GM03348 (cell line): ENCODE measurements around the gene DEDD2.

Experiments used
- DNase-seq: peaks from one replicate; pipeline ENCODE4 v3.0.0; 2012; ENCODE audit warnings: low spot score

DEDD2 gene

DNA sequence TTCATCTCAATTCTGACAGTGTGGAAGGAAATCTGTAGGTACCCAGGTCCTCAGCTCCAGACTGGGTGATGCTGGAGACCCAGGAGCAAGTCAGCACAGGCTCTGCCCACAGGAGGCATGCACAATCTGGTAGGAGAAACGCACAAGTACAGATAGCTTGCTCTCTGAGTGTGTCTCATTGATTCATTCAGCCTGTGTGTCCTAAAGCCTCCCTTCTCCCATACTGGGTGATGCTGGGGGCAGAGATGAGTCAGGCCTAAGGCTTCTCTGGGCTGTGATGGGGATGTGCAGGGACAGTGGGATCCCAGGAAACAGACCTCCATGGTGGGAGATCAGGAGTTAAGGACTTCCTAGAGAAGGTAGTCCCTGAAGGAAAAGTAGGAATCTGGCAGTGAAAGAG lies 9.4 kb upstream of the DEDD2 start:
- no peak for DNase-seq

DNA sequence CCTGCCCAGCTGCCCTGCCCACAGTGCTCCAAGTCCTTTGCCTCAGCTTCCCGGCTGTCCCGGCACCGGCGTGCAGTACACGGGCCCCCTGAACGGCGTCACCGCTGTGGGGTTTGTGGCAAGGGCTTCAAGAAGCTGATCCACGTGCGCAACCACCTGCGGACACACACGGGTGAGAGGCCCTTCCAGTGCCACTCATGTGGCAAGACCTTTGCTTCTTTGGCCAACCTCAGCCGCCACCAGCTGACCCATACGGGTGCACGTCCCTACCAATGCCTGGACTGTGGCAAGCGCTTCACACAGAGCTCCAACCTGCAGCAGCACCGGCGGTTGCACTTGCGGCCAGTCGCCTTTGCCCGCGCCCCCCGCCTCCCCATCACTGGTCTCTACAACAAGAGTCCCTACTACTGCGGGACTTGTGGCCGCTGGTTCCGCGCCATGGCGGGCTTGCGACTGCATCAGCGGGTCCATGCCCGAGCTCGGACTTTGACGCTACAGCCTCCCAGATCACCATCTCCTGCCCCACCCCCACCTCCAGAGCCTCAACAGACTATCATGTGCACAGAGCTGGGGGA lies 8.3 kb upstream of the DEDD2 start:
- DNase-seq: no peak

DNA sequence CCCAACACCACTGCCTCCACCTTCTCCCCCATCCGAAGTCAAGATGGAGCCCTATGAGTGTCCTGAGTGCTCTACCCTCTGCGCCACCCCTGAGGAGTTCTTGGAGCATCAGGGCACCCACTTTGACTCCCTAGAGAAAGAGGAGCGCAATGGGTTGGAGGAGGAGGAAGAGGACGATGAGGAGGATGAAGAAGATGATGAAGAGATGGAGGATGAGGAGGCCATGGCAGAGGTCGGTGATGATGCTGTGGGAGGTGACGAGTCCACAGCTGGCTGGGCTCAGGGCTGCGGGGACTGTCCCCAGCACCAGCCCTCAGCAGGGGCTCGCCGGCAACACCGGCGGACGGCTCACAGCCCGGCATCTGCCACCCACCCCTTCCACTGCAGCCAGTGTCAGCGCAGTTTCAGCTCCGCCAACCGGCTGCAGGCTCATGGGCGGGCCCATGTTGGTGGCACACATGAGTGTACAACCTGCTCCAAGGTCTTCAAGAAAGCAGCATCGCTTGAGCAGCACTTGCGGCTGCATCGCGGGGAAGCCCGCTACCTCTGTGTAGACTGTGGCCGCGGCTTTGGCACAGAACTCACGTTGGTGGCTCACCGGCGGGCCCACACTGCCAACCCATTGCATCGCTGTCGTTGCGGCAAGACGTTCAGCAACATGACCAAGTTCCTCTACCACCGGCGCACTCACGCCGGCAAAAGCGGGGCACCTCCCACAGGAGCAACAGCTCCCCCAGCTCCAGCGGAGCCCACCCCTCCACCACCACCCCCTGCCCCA lies 7.7 kb upstream of the DEDD2 start:
- DNase-seq: no peak

DNA sequence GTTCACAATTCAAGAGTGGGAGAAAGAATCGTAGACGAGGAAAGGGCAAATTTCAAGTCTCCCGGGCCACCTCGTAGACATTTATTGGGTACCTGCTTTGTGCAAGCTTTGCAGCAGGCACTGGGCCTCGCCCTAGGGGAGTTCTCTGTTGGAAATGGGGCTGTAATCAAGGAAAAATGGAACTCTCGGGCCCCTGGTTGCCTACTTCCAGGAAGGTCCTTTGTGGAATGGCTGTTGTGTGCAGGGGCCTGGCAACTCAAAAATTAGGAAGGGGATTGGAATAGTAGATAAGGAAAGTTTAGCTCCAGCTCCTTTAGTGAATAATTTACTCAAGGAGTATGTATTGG lies 3.2 kb upstream of the DEDD2 start:
- no peak for DNase-seq

DNA sequence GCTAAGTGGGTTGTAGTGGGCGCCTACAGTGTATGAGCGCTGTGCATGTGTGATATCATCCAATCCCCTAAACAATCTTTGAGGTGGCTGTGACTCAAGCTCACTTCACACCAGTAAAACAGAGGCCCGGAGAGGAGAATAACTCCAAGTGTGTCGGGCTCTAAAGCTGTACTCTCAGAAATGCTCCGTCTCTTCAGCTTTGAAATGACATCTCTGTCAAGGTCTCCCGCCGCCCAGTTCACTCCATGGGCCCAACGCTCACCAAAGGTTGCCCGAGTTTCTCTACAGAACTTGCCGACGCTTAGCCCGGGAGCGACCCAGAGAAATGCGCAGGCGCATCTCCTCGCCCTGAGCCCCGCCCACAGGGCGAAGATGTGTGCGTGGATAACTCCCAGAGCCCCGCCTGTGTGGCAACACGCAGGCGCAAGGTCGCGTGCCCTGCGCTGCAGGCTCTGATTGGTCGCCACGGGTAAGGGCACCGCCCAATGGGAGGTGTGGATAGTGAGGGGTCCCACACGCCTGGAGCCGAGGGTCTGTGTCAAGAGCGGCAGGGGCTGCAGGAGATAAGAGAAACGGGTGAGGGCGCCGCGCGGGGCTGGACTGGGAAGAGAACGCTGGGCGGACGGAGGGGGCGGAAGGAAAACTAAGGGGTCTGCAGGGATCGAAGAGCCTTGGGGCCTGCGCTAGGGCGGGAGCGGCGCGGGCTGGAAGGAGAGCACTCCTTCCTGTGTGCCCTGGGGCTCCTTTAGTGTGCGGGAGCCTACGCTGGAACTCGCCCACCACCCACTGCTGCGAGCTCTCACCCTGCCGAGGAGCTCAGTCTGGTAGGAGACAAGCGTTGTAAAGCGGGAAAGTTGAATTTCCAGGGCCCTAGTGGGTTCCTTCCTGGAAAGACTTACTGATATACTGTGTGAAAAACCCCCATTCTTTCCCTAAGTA lies 2.6 kb upstream of the DEDD2 start, which contains the start of gene ZNF526:
Gene ZNF526 (plus strand): TSS at position 501 of the 939 bp plus-strand sequence. CDS start 4,092 bp downstream, outside the sequence.
- peak; percentile 100 for DNase-seq

DNA sequence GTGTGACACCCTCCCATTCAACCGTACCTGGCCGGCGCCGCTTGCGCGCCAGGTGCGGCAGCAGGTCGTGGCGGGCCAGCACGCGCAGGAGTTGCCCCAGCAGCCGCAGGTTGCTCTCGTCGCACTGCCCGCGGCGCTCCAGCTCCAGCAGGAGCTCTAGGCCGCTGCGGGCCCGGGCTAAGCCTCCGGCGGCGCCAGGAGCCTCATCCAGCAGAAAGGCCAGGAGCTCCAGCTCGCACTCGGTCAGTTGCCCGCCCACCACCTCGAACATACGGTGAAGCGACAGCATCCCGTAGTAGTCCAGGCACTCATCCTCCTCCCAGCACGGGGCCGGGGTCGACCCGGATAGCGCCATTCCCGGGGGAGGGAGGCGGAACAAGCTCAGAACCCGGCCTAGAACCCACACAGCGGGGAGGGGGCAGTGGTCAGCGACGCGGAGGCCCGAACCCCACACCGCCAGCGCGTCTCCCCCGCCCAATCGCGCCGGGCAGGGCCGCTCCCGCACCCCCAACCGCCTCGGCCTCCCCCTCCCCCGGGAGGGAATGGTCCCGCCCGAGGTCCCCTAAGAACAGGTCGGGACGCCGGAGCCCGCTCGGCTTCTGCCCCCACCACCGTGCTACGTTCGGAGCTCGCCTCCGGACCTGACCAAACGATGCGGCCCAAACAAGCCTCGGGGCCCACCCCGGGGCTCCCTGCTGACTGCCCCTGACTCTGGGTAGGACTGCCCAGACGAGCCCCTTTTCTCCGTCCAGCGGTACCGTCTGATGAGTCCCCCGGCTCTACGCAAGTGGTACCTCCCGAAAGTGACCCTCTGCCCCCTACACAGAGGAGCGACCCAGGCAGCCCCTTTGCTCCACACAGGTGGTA lies 591 bp downstream of the DEDD2 start:
- peak; percentile 78 for DNase-seq

DNA sequence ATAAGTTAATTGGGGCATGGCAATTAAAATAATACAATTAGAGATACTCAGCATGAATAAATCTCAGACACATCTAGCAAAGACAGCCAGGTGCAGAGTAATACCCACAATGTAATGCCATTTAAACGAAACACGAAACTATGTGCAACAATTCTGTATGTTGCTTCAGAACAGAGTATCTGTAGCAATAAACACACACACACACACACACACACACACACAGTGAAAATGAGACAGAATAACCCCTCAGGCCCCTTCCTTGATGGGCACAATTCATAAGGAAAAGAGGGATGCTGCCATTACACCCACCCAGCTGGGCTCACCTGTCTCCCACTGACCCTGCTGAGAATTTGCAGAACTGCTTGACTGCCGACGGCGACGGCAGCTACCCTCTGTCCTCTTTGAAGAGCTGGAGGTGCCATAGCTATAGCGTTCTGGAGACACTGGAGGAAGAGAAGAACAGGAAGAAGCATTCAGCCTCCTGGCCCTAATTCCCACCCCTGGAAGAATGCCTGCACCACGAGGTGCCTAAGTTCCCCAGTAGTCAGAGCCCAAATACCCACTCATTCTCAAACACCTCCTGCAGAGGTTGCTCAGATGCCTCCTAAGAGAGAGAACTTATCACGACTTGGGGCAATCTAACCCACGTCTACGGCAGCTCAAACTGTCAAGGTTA lies 2.5 kb downstream of the DEDD2 start:
- DNase-seq: no peak

DNA sequence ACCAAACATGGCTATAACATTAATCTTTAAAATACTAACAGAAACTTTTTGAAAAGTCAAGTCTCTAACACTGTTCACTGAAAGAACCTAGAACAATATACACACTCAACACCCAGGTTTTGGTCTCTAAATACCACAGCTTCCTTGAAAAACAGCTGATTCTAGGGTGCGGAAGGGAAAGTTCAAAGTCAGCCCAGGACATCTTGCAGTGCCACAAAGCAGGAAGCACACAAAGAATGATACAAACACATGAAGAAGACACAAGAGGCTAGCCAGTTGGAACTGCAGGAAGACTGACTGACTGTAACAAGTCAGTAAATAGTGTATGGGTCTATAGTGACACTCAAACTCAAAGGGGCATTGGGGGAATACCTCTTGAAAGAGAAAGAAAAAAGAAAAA lies 4.6 kb downstream of the DEDD2 start:
- no peak for DNase-seq

DNA sequence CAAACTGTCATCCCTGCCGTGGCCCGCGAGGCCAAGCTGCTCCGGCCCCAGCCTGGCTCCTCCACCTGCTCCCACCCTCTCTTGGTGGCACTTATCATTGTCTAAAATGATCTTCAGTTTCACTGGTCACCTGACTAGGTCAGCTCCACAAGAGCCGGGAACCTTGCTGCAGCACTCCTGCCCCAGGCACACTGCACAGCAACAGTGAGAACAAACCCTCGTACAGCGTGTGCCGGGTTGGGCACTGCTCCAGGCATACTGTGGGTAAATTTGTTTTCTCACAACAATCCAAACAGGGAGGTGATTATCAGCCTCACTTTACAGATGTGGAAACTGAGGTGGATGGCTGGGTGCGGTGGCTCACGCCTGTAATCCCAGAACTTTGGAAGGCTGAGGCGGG lies 8.9 kb downstream of the DEDD2 start:
- DNase-seq: no peak

DNA sequence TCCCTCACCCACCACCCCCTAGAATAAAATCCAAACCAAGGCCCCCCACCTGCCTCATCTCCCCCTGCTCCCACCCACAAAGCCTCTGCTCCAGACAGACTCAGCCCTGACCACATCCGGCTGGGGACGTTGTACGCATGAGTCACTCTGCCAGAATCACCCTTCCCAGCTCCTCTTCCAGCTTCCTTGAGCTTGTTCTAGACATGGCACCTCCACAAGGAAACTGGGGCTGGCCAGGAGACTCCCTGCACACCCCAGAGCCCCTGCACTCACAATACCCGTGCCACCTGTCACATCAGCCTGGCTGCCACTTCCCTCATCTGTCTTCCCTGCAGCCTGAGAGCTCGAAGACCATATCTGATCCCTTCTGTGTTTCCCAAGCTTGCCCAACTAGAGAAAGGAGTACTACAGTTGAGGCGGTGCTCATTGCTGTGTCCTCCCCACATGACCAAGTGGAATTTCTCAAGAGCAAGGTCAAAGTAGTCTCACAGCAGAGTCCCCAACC lies 9.7 kb downstream of the DEDD2 start:
- DNase-seq: peak; percentile 87

DNA sequence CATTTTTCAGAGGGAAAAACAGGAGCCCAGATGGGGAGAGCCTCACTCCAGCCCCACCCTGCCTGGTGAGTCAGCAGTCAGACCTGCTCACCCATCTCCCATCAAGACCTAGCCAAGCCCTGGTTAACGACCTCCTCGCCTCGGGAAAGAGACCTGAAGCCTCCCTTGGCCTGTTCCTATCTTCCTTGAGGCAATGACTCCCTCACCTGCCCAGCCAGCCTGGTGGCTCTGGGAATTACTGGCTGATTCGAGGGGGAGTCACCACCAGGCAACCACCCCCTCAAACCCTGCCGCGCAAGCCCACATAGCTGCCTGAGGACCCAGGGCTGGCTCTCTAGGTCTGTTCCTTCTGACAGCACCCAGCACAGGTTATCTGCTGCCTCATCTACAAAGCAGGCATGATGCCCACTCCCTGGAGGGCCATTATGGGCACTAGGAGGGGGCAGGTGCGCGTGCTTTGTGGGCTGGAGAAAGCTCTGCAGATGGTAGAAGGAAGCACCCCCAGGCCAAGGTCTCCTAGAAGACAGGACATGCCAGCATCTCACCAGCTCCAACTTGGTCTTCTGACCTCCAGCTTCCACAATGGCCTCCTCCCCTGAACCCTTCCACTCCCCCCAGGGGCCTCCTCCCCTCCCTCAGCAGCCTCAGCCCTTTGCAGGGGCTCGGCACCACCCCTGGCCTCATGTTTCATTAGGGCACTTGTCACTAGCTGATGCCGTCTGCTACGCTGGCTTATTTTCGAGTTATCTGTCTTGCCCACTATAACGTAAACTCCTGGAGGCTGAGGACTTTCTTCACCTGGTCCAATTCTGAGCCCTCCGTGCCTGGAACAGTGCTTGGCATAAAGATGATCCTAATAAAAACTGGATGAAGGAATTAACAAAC lies 10.4 kb downstream of the DEDD2 start:
- peak; percentile 83 for DNase-seq

DNA sequence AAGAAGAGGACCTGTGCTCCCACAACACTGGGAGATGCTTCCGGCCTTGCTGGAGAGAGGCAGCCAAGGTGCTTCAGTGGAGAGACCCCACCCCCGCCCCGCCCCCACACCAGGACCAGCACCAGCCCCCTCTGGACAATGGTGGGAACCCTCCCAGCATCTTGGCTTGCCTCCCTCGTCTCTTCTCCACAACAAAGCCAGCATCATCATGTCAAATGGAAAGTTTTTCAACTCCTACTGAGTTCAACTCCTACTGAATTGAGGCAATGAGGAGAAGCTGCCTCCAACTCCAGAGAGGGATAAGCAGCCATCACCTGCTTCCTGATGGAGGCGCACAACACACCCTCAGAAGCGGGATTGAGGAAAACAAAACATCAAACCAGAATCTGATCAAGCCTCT lies 12.8 kb downstream of the DEDD2 start:
- DNase-seq: no peak

DNA sequence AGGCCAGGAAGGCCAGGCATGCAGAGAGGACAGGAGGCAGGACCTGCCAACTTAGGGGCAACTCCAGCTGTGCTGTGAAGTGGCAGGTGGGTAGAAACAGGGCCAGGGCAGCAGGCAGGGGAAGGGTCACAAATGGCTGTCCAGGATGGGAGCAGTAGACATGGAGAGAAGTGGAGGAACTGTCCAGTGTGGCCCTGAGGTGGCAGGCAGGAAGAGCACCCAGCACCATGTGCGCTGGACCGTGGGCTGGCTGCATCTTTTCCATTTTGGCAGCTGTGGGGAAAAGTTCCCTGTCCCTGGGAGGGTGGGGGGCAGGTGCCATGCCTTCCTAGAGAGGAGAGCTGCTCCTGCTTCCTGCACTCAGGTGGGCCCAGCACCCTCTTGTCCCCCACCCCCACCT lies 13.8 kb downstream of the DEDD2 start:
- DNase-seq: no peak

DNA sequence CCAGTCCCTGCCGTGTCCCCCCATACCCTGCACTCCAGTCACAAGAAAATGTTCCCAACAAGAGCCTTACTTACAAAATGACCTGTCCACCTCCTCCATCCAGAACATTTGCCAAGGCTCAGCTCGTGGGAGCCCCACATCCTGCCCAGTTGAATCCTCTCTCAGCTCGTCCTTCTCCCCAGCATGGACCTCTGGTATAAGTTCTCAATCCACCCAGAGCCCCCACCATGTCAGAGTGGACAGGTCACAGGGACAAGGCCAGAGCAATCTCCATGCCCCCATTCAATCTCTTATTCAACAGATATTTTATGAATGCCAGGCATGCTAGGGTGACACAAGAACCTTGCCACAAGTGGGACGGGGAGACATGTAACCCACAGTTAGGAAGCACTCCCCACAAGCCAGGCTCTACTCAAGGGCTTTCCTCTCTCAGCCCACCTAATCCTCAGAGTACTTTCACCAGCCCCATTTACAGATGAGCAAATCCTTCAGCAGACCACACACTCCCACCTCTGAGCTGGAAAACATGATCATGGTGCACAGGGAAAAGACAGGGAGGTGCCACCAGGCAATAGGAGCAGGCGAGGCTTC lies 15.1 kb downstream of the DEDD2 start:
- DNase-seq: no peak

DNA sequence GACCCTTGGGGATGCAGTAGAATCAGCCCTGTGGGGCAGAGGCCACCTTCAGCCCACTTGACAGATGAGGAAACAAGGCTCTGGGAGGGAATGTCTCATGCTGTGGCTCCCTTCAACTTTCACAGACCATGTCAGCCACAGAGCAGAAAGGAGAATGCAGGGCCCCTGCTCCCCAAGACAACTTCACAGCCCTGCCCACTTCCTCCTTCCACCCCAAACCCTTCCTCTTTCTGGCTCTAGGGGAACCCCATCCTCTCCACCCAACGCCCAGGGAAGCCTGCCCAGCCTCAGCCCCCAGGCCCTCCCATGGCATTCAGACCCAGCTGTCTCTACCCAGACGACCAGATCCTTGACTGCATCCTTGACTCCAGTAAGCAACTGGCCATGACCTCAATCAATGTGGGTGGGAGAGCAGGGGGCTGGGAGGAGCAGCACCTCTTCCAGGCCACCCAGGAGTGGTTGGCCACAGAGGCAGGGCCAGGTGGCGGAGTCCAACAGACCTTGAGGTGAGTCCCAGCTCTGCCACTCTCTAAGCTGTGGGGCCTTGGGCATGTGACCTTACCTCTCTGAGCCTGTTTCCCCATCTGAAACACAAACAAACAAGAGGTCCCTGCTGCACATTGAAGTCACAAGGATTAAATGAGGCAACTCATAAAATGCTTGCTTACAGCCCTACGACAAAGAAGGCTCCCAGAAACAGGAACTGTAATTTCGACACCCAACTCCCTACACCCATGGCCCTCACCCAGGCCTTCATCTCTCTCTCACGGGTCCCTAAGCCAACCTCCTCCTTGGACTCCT lies 15.8 kb downstream of the DEDD2 start:
- DNase-seq: no peak

DNA sequence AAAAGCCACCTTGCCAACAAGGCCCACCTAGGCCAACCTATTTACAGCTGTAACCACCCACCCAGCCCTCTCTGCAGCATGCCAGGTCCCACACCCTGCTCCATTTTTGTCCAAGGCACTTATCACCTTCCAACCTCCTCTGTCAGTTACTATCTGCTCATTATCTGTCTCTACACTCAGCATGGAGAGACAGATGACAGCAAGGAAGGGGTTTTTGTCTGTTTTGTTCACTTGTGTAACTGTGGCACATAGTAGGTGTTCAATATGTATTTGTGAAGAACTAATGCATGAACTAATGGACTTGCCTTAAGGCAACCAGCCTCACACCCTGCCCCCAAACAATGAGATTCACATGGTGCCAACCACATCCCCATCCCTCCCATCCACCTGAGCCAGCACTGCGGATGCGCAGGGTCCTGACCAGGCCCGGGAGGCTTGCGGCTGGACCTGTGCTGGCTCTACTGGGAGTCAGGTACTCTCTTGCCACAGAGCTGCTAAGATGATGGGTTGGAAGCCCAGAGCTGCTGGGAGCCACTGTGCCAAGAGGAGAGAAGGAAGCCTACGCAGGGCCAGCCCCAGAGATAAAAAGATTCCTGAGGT lies 17.3 kb downstream of the DEDD2 start:
- no peak for DNase-seq

DNA sequence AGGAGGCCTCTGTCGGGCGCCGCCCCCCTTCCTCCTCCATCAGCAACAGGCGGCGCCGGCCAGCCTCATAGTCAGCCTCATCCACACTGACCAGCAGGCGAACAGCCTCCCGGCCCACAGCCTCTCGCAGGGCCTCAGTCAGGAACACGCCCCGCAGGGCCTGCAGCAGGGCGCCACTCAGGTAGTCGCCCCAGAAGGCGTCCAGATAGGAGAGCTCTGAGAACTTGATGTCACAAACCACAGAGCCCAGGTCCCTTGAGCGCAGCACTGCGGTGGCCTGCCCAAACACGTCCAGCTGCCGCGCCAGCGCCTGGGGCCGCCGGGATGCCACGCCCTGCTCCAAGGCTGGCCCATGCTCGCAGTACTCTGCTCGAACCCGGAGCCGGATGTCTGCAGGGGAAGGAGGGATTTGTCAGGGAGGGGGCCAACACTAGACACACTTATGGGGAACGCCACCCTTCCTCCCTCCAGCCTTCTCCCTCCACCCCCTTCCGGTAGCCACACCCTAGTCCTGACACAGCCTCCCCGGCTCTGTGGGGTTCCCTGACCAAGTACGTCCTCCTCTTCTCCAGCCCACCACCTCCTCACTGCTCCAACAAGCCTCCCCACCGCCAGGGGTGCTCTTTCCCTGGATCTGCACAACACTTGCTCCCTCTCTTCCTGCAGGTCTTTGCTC lies 17.9 kb downstream of the DEDD2 start:
- no peak for DNase-seq
